Activated naive CD8-positive, alpha-beta T cell treated with anti-CD3 and anti-CD28 coated beads for 36 hours (primary cell): ENCODE data around the gene FDXACB1. TPM values are rescaled to one million over a fixed set of nuclear protein-coding genes. Genes with fewer than 3 reads are reported as not detected.

Experiments used
- DNase-seq: peaks from one replicate; pipeline ENCODE4 v3.0.0; 2021
- H3K27ac Mint-ChIP-seq: one replicate; pipeline ENCODE4 v1.8.0; 2022; ENCODE audit warnings: mild to moderate bottlenecking, moderate library complexity, mixed read lengths
- H3K27me3 Mint-ChIP-seq: one replicate; pipeline ENCODE4 v1.8.0; 2022; ENCODE audit warnings: mild to moderate bottlenecking, mixed read lengths
- H3K36me3 Mint-ChIP-seq: one replicate; pipeline ENCODE4 v1.8.0; 2021; ENCODE audit warnings: mild to moderate bottlenecking, mixed read lengths
- H3K4me1 Mint-ChIP-seq: one replicate; pipeline ENCODE4 v1.8.0; 2021; ENCODE audit warnings: mixed read lengths
- H3K4me3 Mint-ChIP-seq: one replicate; pipeline ENCODE4 v1.8.0; 2022; ENCODE audit warnings: mild to moderate bottlenecking, moderate library complexity, mixed read lengths
- H3K9me3 Mint-ChIP-seq: one replicate; pipeline ENCODE4 v1.8.0; 2022; ENCODE audit warnings: mixed read lengths
- total RNA-seq, 2 experiments: library from RNA; stranded (reverse); gene quantifications; one replicate each; pipeline ENCODE4 v1.2.3, GENCODE V29; 2021

Gene FDXACB1
- total RNA-seq, 2 experiments from 2014 or later, result 8.8 to 9.9 TPM

DNA sequence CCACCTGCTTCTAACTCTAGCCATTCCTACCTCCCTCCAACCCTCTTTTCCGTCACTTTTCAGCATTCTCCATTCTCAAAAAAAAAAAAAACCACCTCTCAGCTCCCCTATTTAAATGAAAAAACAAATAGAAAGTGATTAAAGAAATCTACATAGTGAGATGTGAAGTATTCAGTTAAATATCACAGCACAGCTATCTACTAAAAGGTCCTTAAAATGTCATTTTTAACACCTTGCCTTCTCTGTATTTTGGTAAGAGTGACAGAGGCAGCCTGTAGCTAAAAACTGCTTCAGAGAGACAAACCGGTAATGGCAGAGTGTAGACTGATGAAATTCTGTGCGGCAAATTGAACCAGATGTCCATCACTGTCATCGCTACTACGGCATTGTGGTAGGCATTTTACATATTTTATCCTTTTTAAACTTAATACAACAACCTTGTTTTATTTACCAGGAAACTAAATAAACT, 7.2 kb downstream of the FDXACB1 start:
- DNase-seq, result no peak
- Mint-ChIP-seq H3K4me1 (peaks cover 14% of the 10 kb centered on the region), H3K4me3 (peak overlapping the region; percentile 92), H3K9me3 (no peaks in the 10 kb centered on the region), H3K27me3 (no peaks in the 10 kb centered on the region), H3K27ac (peak overlapping the region; percentile 77), H3K36me3 (peaks cover 18% of the 10 kb centered on the region)

DNA sequence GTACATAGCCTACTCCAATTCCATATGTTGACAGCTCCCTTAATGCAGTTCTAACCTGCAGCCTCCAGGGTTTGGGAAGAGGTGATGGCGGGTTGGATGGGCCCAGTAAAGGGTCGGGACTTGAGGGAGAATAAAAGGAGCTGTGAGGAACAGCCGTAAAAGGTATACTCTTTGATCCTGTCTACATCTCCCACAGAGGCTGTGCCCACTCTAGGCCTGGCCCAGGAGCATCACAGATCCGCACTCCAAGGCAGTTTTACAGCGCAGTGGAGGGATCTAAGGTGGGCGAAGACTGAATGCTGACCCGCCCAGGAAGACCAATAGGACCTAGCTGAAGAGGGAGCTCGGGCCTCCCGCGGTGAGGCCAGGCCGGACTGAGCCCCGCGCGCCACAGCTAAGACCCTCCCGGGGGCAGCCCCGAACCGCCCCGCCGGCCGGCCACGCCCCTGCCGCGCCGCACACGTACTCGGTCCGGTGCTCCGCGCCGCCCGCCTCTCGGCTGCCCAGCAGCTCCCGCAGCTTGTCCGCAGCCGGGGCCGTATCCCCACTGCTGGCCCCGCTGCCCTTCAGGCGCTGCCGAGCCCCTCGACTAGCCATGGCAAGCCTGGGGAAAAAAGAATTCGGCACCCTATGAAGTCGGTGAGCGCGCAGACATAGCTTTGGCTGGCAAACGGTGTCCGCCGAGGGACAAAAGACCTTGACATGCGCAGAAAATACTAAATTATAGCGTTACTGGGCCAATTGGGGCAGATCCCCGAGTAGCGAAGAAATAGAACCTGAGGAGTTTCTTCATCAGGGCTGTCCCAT, 7.9 kb downstream of the FDXACB1 start, which contains the start of gene ALG9:
ALG9 (minus strand) TSS at position 696 of the 807 bp plus-strand sequence; CDS start at position 597, 99 bp downstream.
- Mint-ChIP-seq H3K27me3 (no peaks in the 10 kb centered on the region), H3K9me3 (no peaks in the 10 kb centered on the region), H3K27ac (peak within 1 kb of the TSS; percentile 84), H3K4me3 (peak within 1 kb of the TSS; percentile 92), H3K36me3 (peaks cover 21% of the 10 kb centered on the region), H3K4me1 (peaks cover 14% of the 10 kb centered on the region)
- peak; percentile 88 for DNase-seq

DNA sequence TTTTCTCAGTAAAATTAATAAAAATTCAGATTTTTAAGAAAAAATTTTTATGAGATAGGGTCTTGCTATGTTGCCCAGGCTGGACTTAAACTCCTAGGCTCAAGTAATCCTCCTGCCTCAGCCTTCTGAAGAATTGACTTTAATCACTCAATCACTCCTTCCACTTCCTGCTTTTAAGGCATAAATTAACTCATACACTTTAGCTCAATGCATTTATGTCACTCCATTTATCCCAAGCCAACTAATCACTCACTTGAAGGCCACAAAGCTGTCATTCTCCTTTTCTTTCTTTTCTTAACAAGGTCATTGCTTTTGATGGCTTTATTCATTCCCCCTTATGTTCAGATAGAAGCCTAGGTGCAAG, 8.5 kb downstream of the FDXACB1 start:
- H3K27me3 Mint-ChIP-seq, result no peaks in the 10 kb centered on the region
- H3K9me3 Mint-ChIP-seq, result no peaks in the 10 kb centered on the region
- H3K4me3 Mint-ChIP-seq, result peak overlapping the region; percentile 92
- no peak for DNase-seq
- peak overlapping the region; percentile 84 for H3K27ac Mint-ChIP-seq
- peaks cover 22% of the 10 kb centered on the region for H3K36me3 Mint-ChIP-seq
- H3K4me1 Mint-ChIP-seq, result peaks cover 14% of the 10 kb centered on the region

- H3K27me3 Mint-ChIP-seq, result no peaks in the 10 kb centered on the region
- H3K27ac Mint-ChIP-seq, result no peak overlapping the region
- H3K36me3 Mint-ChIP-seq, result peaks cover 23% of the 10 kb centered on the region
- DNase-seq, result no peak
- peaks cover 14% of the 10 kb centered on the region for H3K4me1 Mint-ChIP-seq
- no peaks in the 10 kb centered on the region for H3K9me3 Mint-ChIP-seq
- peak overlapping the region; percentile 32 for H3K4me3 Mint-ChIP-seq
These were observed 8.9 kb downstream of the FDXACB1 start for GRCh38 chr11:111870113-111870512.

- DNase-seq, result no peak
- Mint-ChIP-seq H3K4me3 (no peak overlapping the region), H3K4me1 (no peaks in the 10 kb centered on the region), H3K27me3 (no peaks in the 10 kb centered on the region), H3K27ac (no peak overlapping the region), H3K36me3 (peaks cover 8% of the 10 kb centered on the region), H3K9me3 (no peaks in the 10 kb centered on the region)
These were observed 18.7 kb downstream of the FDXACB1 start for GRCh38 chr11:111860257-111860656.

GRCh38 chr11:111855506-111855905, 23.5 kb downstream of the FDXACB1 start:
- H3K27ac Mint-ChIP-seq, result no peak overlapping the region
- H3K36me3 Mint-ChIP-seq, result peaks cover 16% of the 10 kb centered on the region

DNA sequence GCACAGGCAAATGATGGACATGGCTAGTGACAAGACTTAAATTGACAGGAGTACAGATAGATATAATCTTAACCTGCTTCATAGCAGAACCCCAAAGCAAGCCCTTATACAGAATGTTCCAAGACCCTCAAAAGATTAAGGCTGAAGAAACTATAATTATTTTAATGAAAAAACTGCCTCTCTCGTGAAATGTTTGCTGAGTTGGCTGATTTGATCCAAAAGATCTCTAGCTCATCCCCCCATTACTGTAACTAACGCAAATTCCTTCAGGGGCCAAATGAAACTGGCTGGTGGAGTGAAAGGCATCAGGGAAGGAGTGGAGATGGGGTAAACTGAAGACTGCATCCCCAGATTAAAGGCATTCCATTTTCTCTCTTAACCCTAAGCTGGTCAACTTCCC, 26.9 kb downstream of the FDXACB1 start:
- H3K4me1 Mint-ChIP-seq, result no peaks in the 10 kb centered on the region
- H3K4me3 Mint-ChIP-seq, result no peak overlapping the region
- no peaks in the 10 kb centered on the region for H3K9me3 Mint-ChIP-seq
- peaks cover 27% of the 10 kb centered on the region for H3K36me3 Mint-ChIP-seq
- no peaks in the 10 kb centered on the region for H3K27me3 Mint-ChIP-seq
- DNase-seq, result no peak
- H3K27ac Mint-ChIP-seq, result no peak overlapping the region

More at GRCh38 chr11:111855506-111855905, 23.5 kb downstream of the FDXACB1 start:
- H3K4me1 Mint-ChIP-seq, result no peaks in the 10 kb centered on the region
- no peaks in the 10 kb centered on the region for H3K27me3 Mint-ChIP-seq
- DNase-seq, result no peak
- H3K9me3 Mint-ChIP-seq, result no peaks in the 10 kb centered on the region
- no peak overlapping the region for H3K4me3 Mint-ChIP-seq

- H3K4me3 Mint-ChIP-seq, result no peak overlapping the region
- no peaks in the 10 kb centered on the region for H3K4me1 Mint-ChIP-seq
- H3K27ac Mint-ChIP-seq, result no peak overlapping the region
- peaks cover 27% of the 10 kb centered on the region for H3K36me3 Mint-ChIP-seq
- H3K27me3 Mint-ChIP-seq, result no peaks in the 10 kb centered on the region
- no peak for DNase-seq
- H3K9me3 Mint-ChIP-seq, result no peaks in the 10 kb centered on the region
These were observed 27.3 kb downstream of the FDXACB1 start for GRCh38 chr11:111851636-111852035.

DNA sequence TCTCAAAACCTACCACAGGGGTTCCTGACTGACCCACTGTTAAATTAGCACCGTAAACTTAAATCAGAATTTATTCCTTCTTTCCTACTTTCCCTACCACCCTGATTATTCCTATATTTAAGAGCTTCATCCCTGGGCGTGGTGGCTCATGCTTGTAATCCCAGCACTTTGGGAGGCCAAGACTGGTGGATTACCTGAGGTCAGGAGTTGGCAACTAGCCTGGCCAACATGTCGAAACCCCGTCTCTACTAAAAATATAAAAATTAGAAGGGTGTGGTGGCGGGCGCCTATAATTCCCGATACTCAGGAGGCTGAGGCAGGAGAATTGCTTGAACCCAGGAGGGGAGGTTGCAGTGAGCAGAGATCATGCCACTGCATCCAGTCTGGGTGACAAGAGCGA, 27.9 kb downstream of the FDXACB1 start:
- no peak overlapping the region for H3K4me3 Mint-ChIP-seq

DNA sequence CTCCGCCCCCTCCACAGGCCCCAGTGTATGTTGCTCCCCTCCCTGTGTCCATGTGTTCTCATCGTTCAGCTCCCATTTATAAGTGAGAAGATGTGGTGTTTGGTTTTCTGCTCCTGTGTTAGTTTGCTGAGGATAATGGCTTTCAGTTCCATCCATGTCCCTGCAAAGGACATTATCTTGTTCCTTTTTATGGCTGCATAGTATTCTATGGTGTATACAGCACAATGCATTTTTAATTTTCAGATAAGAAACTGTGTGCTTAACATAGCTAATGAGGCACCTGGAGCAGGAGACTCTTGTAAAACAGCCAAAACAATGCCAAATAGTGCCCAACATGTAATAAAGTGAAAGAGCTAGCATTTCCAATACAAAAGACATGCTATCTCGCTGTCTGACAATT, 29.3 kb downstream of the FDXACB1 start:
- H3K36me3 Mint-ChIP-seq, result peaks cover 21% of the 10 kb centered on the region
- no peaks in the 10 kb centered on the region for H3K9me3 Mint-ChIP-seq
- no peak for DNase-seq
- no peaks in the 10 kb centered on the region for H3K27me3 Mint-ChIP-seq
- no peak overlapping the region for H3K4me3 Mint-ChIP-seq
- no peaks in the 10 kb centered on the region for H3K4me1 Mint-ChIP-seq
- H3K27ac Mint-ChIP-seq, result no peak overlapping the region

More for the DNA sequence above, 27.9 kb downstream of the FDXACB1 start:
- Mint-ChIP-seq H3K9me3 (no peaks in the 10 kb centered on the region), H3K27ac (no peak overlapping the region), H3K27me3 (no peaks in the 10 kb centered on the region), H3K36me3 (peaks cover 27% of the 10 kb centered on the region), H3K4me1 (no peaks in the 10 kb centered on the region)
- DNase-seq, result no peak

DNA sequence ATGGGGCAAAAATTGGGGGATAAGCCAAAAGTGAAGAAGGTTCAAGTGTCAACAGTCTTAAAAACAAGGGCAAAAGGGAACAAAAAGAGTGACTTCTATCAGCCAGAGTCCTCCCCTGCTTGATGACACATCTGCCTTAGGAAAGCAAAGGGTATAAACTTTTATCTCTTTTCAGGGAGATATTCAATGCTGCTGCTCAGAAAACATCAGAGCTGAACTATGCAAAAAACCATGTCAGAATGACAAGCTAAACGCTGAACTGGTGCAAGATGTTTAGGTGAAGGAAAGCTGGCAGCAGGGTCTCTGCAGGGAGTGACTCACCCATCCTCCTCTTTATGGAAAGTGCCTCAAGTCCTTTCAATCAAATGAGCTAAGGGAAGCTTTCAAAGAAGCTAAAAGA, 32.3 kb downstream of the FDXACB1 start:
- DNase-seq, result no peak
- no peaks in the 10 kb centered on the region for H3K9me3 Mint-ChIP-seq

DNA sequence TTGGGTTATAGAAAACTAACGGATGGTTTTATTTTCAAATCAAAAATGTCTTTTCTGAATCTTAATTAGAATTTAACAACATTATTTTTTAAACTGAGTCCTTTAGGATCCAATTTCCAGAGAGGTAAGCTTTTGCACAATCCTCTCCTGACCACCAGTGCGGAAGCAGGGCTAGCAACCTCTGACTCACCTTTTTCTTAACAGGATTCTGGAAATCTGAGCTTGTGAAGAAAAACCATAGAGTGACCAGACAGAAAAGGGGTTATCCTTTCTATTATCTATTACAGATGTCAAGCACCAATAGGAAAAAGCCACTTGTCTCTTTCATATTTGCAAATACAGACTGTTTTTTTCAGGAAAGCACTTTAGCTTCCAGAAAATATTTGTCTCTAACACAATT, 32.9 kb downstream of the FDXACB1 start:
- no peak for DNase-seq
- no peaks in the 10 kb centered on the region for H3K27me3 Mint-ChIP-seq
- H3K27ac Mint-ChIP-seq, result no peak overlapping the region
- H3K4me3 Mint-ChIP-seq, result no peak overlapping the region
- peaks cover 5% of the 10 kb centered on the region for H3K4me1 Mint-ChIP-seq
- peaks cover 18% of the 10 kb centered on the region for H3K36me3 Mint-ChIP-seq
- no peaks in the 10 kb centered on the region for H3K9me3 Mint-ChIP-seq

More for the DNA sequence above, 32.3 kb downstream of the FDXACB1 start:
- no peak overlapping the region for H3K27ac Mint-ChIP-seq
- no peaks in the 10 kb centered on the region for H3K27me3 Mint-ChIP-seq
- no peaks in the 10 kb centered on the region for H3K4me1 Mint-ChIP-seq
- H3K36me3 Mint-ChIP-seq, result peaks cover 19% of the 10 kb centered on the region
- H3K4me3 Mint-ChIP-seq, result no peak overlapping the region

- DNase-seq, result no peak
- Mint-ChIP-seq H3K27me3 (no peaks in the 10 kb centered on the region), H3K27ac (no peak overlapping the region), H3K36me3 (peaks cover 14% of the 10 kb centered on the region), H3K4me1 (peaks cover 7% of the 10 kb centered on the region), H3K9me3 (no peaks in the 10 kb centered on the region), H3K4me3 (no peak overlapping the region)
These were observed 33.5 kb downstream of the FDXACB1 start for GRCh38 chr11:111845276-111846028.

GRCh38 chr11:111843661-111844060, 35.3 kb downstream of the FDXACB1 start:
- Mint-ChIP-seq H3K9me3 (no peaks in the 10 kb centered on the region), H3K4me3 (no peak overlapping the region), H3K4me1 (peaks cover 7% of the 10 kb centered on the region), H3K36me3 (peaks cover 8% of the 10 kb centered on the region), H3K27me3 (no peaks in the 10 kb centered on the region), H3K27ac (no peak overlapping the region)
- no peak for DNase-seq

GRCh38 chr11:111841370-111842053, 37.5 kb downstream of the FDXACB1 start:
- no peaks in the 10 kb centered on the region for H3K9me3 Mint-ChIP-seq
- DNase-seq, result peak; percentile 68
- H3K36me3 Mint-ChIP-seq, result peaks cover 13% of the 10 kb centered on the region
- peaks cover 16% of the 10 kb centered on the region for H3K4me1 Mint-ChIP-seq
- no peaks in the 10 kb centered on the region for H3K27me3 Mint-ChIP-seq
- no peak overlapping the region for H3K4me3 Mint-ChIP-seq
- H3K27ac Mint-ChIP-seq, result no peak overlapping the region
